SK-N-SH (cell line): ENCODE measurements around the gene EEA1.

Experiments used
- CTCF ChIP-seq: fragments of 200-600 bp; sonication (generic); IDR thresholded peaks from 2 replicates; pipeline ENCODE4 v1.6.1; 2017; ENCODE audit warnings: antibody characterized with exemption, mild to moderate bottlenecking, moderate library complexity
- EP300 ChIP-seq, 2 experiments: IDR thresholded peaks; 2 replicates each; pipeline versions ENCODE4 v1.4.0 to v1.6.1; 2012; ENCODE audit warnings: borderline replicate concordance in 1 of 2, low read depth in 1 of 2, low read length in 1 of 2
- EZH2phosphoT487 ChIP-seq: fragments of 200-600 bp; sonication (generic); IDR thresholded peaks from 2 replicates; pipeline ENCODE4 v1.6.1; 2017; ENCODE audit warnings: low read depth, mixed run types, mild to moderate bottlenecking, antibody characterized with exemption, moderate library complexity, borderline replicate concordance
- MEF2A ChIP-seq: IDR thresholded peaks from 2 replicates; pipeline ENCODE4 v1.4.0; 2012; ENCODE audit warnings: low read depth, borderline replicate concordance
- POLR2AphosphoS5 ChIP-seq: IDR thresholded peaks from 2 replicates; pipeline ENCODE4 v1.6.1; 2012; ENCODE audit warnings: low read depth, low read length
- REST ChIP-seq: IDR thresholded peaks from 2 replicates; pipeline ENCODE4 v1.6.1; 2012; ENCODE audit warnings: mild to moderate bottlenecking, low read depth, low read length, moderate library complexity
- TAF1 ChIP-seq: IDR thresholded peaks from 2 replicates; pipeline ENCODE4 v1.6.1; 2012; ENCODE audit warnings: low read depth, mild to moderate bottlenecking, low read length, moderate library complexity, borderline replicate concordance
- TCF12 ChIP-seq: IDR thresholded peaks from 2 replicates; pipeline ENCODE4 v1.4.0; 2012
- USF2 ChIP-seq: fragments of 150-350 bp; IDR thresholded peaks from 2 replicates; pipeline ENCODE4 v1.6.1; 2017; ENCODE audit warnings: antibody characterized with exemption, low read length, low read depth, borderline replicate concordance
- YY1 ChIP-seq: IDR thresholded peaks from 2 replicates; pipeline ENCODE4 v1.4.0; 2012; ENCODE audit warnings: low read depth, mild to moderate bottlenecking

- TF ChIP-seq MEF2A (no peak), YY1 (no peak), CTCF (no peak), USF2 (no peak), EP300 (IDR thresholded peaks at IDR 0.05; ENCODE audit: borderline replicate concordance in 1 of 2, low read depth in 1 of 2, low read length in 1 of 2) (no peak), TCF12 (no peak), EZH2phosphoT487 (no peak), REST (no peak), POLR2AphosphoS5 (no peak), TAF1 (no peak)
These were observed 45.7 kb upstream of the EEA1 start for GRCh38 chr12:92974759-92975158.
